ENCODE results near the gene TMEM238. TPM values are rescaled to one million over a fixed set of nuclear protein-coding genes. Genes with fewer than 3 reads are reported as not detected.
A peak's percentile ranks its signal among the peaks of the same experiment; 100 is the strongest.

The TMEM238 gene
- total and polyA plus RNA-seq, 10 of the 15 experiments (the other 5 are each of a cell fraction or from before 2014, with no cell fraction given) = 0.05 to 16.9 (median 0.58) TPM; not detected in 1

GRCh38 chr19:55391191-55391670 lies 7.1 kb upstream of the TMEM238 start:
- Histone ChIP-seq H3K27ac (ENCODE audit: control insufficient read depth, insufficient read depth) (no peak overlapping the region), H3K4me2 (ENCODE audit: control insufficient read depth, insufficient read depth) (no peak overlapping the region), H3K27me3 (replicated peaks in 1 of 2; ENCODE audit: control insufficient read depth in 2 of 2, insufficient read depth in 2 of 2, low read length in 1 of 2) (no peaks in the 10 kb centered on the region), H3K9ac (ENCODE audit: control insufficient read depth, insufficient read depth, low read length) (no peak overlapping the region), H3K9me3 (replicated peaks; ENCODE audit: control insufficient read depth, insufficient read depth, low read length) (no peaks in the 10 kb centered on the region), H3K36me3 (ENCODE audit: control insufficient read depth in 2 of 2, insufficient read depth in 2 of 2, low read length in 1 of 2) (peaks cover 19 to 23% of the 10 kb centered on the region in 2 experiments; a peak in 3 of 4 replicates), H2AFZ (ENCODE audit: control insufficient read depth, low read depth, low read length) (no peak overlapping the region), H3K4me3 (no peak overlapping the region), H3K79me2 (ENCODE audit: control insufficient read depth, insufficient read depth, low read length) (peaks cover 28% of the 10 kb centered on the region), H3K4me1 (ENCODE audit: control insufficient read depth, insufficient read depth, low read length) (peaks cover 16% of the 10 kb centered on the region), H4K20me1 (ENCODE audit: control insufficient read depth, insufficient read depth) (peaks cover 14% of the 10 kb centered on the region)
- POLR2A ChIA-PET = interaction anchor here (0.6 kb wide), 1 partner anchor 278 kb away, joined by 4 read pairs; no protein-coding TSS in a partner anchor
- in situ Hi-C loops (cut with MboI) (no loop called here), intact Hi-C loops (cut with micrococcal nuclease; ENCODE audit: unreplicated experiment) (no loop called here)
- BruUV-seq (replicated peaks) = no TSS peak
- RAD21 ChIA-PET (ENCODE audit: unreplicated experiment) = interaction anchor here (0.9 to 1.2 kb wide), 2 partner anchors 13 to 98 kb away, joined by 3 to 4 read pairs; no protein-coding TSS in a partner anchor
- CTCF ChIA-PET = interaction anchor here (1.4 kb wide), 1 partner anchor 89 kb away, joined by 4 read pairs; no protein-coding TSS in a partner anchor
- WGBS (ENCODE audit: insufficient coverage, insufficient replicate concordance, low lambda C conversion rate, missing lambda C conversion rate) = 62% methylated on average over 12 of the region's 12 CpGs
- FAIRE-seq (no peak), DNase-seq (ENCODE audit: low read depth, low spot score) (no peak), ATAC-seq (no peak)
- SMC1A ChIA-PET (ENCODE audit: uncharacterized antibody, unreplicated experiment) = no interaction called here
- TF ChIP-seq TCF3 (IDR thresholded peaks at IDR 0.05; ENCODE audit: borderline replicate concordance, insufficient read depth, low read depth, low read length) (no peak), SPI1 (IDR thresholded peaks at IDR 0.05; ENCODE audit: borderline replicate concordance, insufficient read depth, low read depth, low read length) (no peak), FOS (IDR thresholded peaks at IDR 0.05; ENCODE audit: borderline replicate concordance, extremely low read depth, insufficient read length) (no peak), ZNF687 (IDR thresholded peaks at IDR 0.05) (no peak), IRF4 (IDR thresholded peaks at IDR 0.05; ENCODE audit: low read depth, low read length) (no peak), POU2F2 (IDR thresholded peaks at IDR 0.05; ENCODE audit: borderline replicate concordance, low read depth, low read length) (no peak; the same call in 2 of the 3 replicates), ATF7 (IDR thresholded peaks at IDR 0.05; ENCODE audit: low read depth) (no peak), E4F1 (IDR thresholded peaks at IDR 0.05; ENCODE audit: borderline replicate concordance, partially characterized antibody) (no peak), PML (IDR thresholded peaks at IDR 0.05; ENCODE audit: low read length) (peak; percentile 35; the same call in 1 of the 2 replicates), POLR2A (IDR thresholded peaks at IDR 0.05; ENCODE audit: low read depth, low read length) (peak; percentile 71), MYB (IDR thresholded peaks at IDR 0.05; ENCODE audit: borderline replicate concordance, low read depth, low read length) (no peak), ATF2 (IDR thresholded peaks at IDR 0.05; ENCODE audit: low read length) (no peak), EED (IDR thresholded peaks at IDR 0.05; ENCODE audit: low read depth) (no peak), E2F4 (IDR thresholded peaks at IDR 0.05; ENCODE audit: low read depth, low read length) (no peak), RUNX3 (IDR thresholded peaks at IDR 0.05; ENCODE audit: low read length) (no peak), CHD2 (IDR thresholded peaks at IDR 0.05; ENCODE audit: borderline replicate concordance, low read depth, low read length) (no peak)
